Left hindlimb (tissue), 1 donor: ENCODE data around the gene KRTAP4-11.
"Not testable (repeated sequence)": the region's sequence is repeated elsewhere in the genome, so short reads cannot be mapped to it uniquely, and the experiment has no call there.

ENCODE experiments used
- DNase-seq: peaks from one replicate; pipeline ENCODE4 v3.0.0-alpha.2; 2018

KRTAP4-11 gene

GRCh38 chr17:41117846-41118386 is at the start of gene KRTAP4-11:
Gene KRTAP4-11, minus strand, starts transcription at chr17:41118373. Its CDS starts 58 bp downstream, at chr17:41118315.
- not testable (repeated sequence) for DNase-seq

- DNase-seq: no peak
Measured at GRCh38 chr17:41167561-41167960, 49.4 kb upstream of the KRTAP4-11 start.

GRCh38 chr17:41163828-41164227 is 45.7 kb upstream of the KRTAP4-11 start:
- DNase-seq: no peak

GRCh38 chr17:41160648-41161047 is 42.5 kb upstream of the KRTAP4-11 start, which contains the start of gene KRTAP4-4:
Gene KRTAP4-4, minus strand, starts transcription at chr17:41160748. Its CDS starts 57 bp downstream, at chr17:41160691.
- no peak for DNase-seq

- DNase-seq: not testable (repeated sequence)
Measured at GRCh38 chr17:41160190-41160589, 42.0 kb upstream of the KRTAP4-11 start.

- no peak for DNase-seq
Measured at GRCh38 chr17:41153856-41154255, 35.7 kb upstream of the KRTAP4-11 start.

GRCh38 chr17:41151525-41151924 is 33.4 kb upstream of the KRTAP4-11 start:
- DNase-seq: no peak

- DNase-seq: no peak
Measured at GRCh38 chr17:41150026-41150425, 31.9 kb upstream of the KRTAP4-11 start.

- no peak for DNase-seq
Measured at GRCh38 chr17:41149652-41149985, 31.4 kb upstream of the KRTAP4-11 start, which contains the start of gene KRTAP4-5. Gene KRTAP4-5, minus strand, starts transcription at chr17:41149825. Its CDS starts 58 bp downstream, at chr17:41149767.

GRCh38 chr17:41148971-41149651 is 30.9 kb upstream of the KRTAP4-11 start:
- not testable (repeated sequence) for DNase-seq

- no peak for DNase-seq
Measured at GRCh38 chr17:41147531-41148204, 29.5 kb upstream of the KRTAP4-11 start.

GRCh38 chr17:41145261-41145660 is 27.1 kb upstream of the KRTAP4-11 start:
- DNase-seq: no peak

- no peak for DNase-seq
Measured at GRCh38 chr17:41144846-41145245, 26.7 kb upstream of the KRTAP4-11 start.

- DNase-seq: no peak
Measured at GRCh38 chr17:41141361-41141760, 23.2 kb upstream of the KRTAP4-11 start.

GRCh38 chr17:41140360-41141131 is 22.4 kb upstream of the KRTAP4-11 start, which contains the start of gene KRTAP4-6:
Gene KRTAP4-6, minus strand, starts transcription at chr17:41140544. Its CDS starts 57 bp downstream, at chr17:41140487.
- DNase-seq: no peak

- DNase-seq: not testable (repeated sequence)
Measured at GRCh38 chr17:41139865-41140264, 21.7 kb upstream of the KRTAP4-11 start.

- DNase-seq: no peak
Measured at GRCh38 chr17:41133880-41134735, 15.9 kb upstream of the KRTAP4-11 start.

GRCh38 chr17:41131979-41132378 is 13.8 kb upstream of the KRTAP4-11 start:
- no peak for DNase-seq

GRCh38 chr17:41127371-41127770 is 9.2 kb upstream of the KRTAP4-11 start:
- DNase-seq: no peak

GRCh38 chr17:41126412-41126811 is 8.2 kb upstream of the KRTAP4-11 start:
- no peak for DNase-seq

GRCh38 chr17:41125064-41125463 is 6.9 kb upstream of the KRTAP4-11 start:
- no peak for DNase-seq

GRCh38 chr17:41123991-41124371 is 5.8 kb upstream of the KRTAP4-11 start, which contains the start of gene KRTAP4-12:
Gene KRTAP4-12, minus strand, starts transcription at chr17:41124182. Its CDS starts 60 bp downstream, at chr17:41124122.
- not testable (repeated sequence) for DNase-seq
